GM19455 (cell line): Measurements from ENCODE around the gene SEPTIN2.
"Not testable (repeated sequence)": the region's sequence is repeated elsewhere in the genome, so short reads cannot be mapped to it uniquely, and the experiment has no call there.

Experiments used
- ATAC-seq: cut with Tn5 transposase; IDR thresholded peaks from one replicate; pipeline ENCODE4 v1.9.1; 2021; ENCODE audit not compliant: unreplicated experiment

SEPTIN2 gene

GRCh38 chr2:241315879-241316631, at the start of gene SEPTIN2:
Gene SEPTIN2, plus strand, starts transcription at chr2:241315925. Its CDS starts 8,308 bp downstream, at chr2:241324233.
- peak; percentile 43 for ATAC-seq

GRCh38 chr2:241267249-241268067, 48.3 kb upstream of the SEPTIN2 start:
- no peak for ATAC-seq

GRCh38 chr2:241268306-241268705, 47.4 kb upstream of the SEPTIN2 start:
- ATAC-seq, result no peak

GRCh38 chr2:241268716-241269445, 46.8 kb upstream of the SEPTIN2 start:
- ATAC-seq, result no peak

GRCh38 chr2:241269707-241270520, 45.8 kb upstream of the SEPTIN2 start:
- ATAC-seq, result no peak

- no peak for ATAC-seq
These were observed 45.2 kb upstream of the SEPTIN2 start for GRCh38 chr2:241270531-241270930.

- peak; percentile 35 for ATAC-seq
These were observed 43.9 kb upstream of the SEPTIN2 start for GRCh38 chr2:241271706-241272302.

GRCh38 chr2:241272303-241273209, 43.2 kb upstream of the SEPTIN2 start:
- peak; percentile 60 for ATAC-seq

GRCh38 chr2:241273210-241274020, 42.3 kb upstream of the SEPTIN2 start:
- no peak for ATAC-seq

- ATAC-seq, result no peak
These were observed 41.6 kb upstream of the SEPTIN2 start for GRCh38 chr2:241274127-241274526.

GRCh38 chr2:241275504-241275903, 40.2 kb upstream of the SEPTIN2 start:
- ATAC-seq, result no peak

GRCh38 chr2:241275910-241276309, 39.8 kb upstream of the SEPTIN2 start:
- ATAC-seq, result no peak

- not testable (repeated sequence) for ATAC-seq
These were observed 37.4 kb upstream of the SEPTIN2 start for GRCh38 chr2:241278306-241278705.

GRCh38 chr2:241279413-241279812, 36.3 kb upstream of the SEPTIN2 start:
- ATAC-seq, result no peak

GRCh38 chr2:241279828-241280227, 35.9 kb upstream of the SEPTIN2 start:
- ATAC-seq, result no peak

- ATAC-seq, result no peak
These were observed 35.4 kb upstream of the SEPTIN2 start for GRCh38 chr2:241280291-241280690.

GRCh38 chr2:241282555-241282954, 33.2 kb upstream of the SEPTIN2 start:
- ATAC-seq, result no peak

GRCh38 chr2:241285596-241285995, 30.1 kb upstream of the SEPTIN2 start:
- ATAC-seq, result no peak
